ENCODE results near the gene GUK1.

The GUK1 gene

GRCh38 chr1:228174482-228175315 lies 34.6 kb downstream of the GUK1 start:
- TF ChIP-seq ZFX (IDR thresholded peaks at IDR 0.05): peak; percentile 24; the same call in 1 of the 2 replicates
- TF ChIP-seq CTCF (conservative IDR thresholded peaks at IDR 0.05): no peak
- H3K27ac ChIP-seq: peak overlapping the region; percentile 67

GRCh38 chr1:228175316-228176023 lies 35.4 kb downstream of the GUK1 start:
- TF ChIP-seq CTCF (conservative IDR thresholded peaks at IDR 0.05) (no peak), ZFX (IDR thresholded peaks at IDR 0.05) (no peak)
- peak overlapping the region; percentile 67; the same call in 1 of the 2 replicates for H3K27ac ChIP-seq

- TF ChIP-seq CTCF (conservative IDR thresholded peaks at IDR 0.05): no peak
- no peak for TF ChIP-seq ZFX (IDR thresholded peaks at IDR 0.05)
- H3K27ac ChIP-seq: no peak overlapping the region
Observed at GRCh38 chr1:228176024-228176395, 35.9 kb downstream of the GUK1 start.

- TF ChIP-seq CTCF (conservative IDR thresholded peaks at IDR 0.05) (no peak), ZFX (IDR thresholded peaks at IDR 0.05) (no peak)
- H3K27ac ChIP-seq: no peak overlapping the region
Observed at GRCh38 chr1:228176461-228177182, 36.5 kb downstream of the GUK1 start.

- no peak overlapping the region for H3K27ac ChIP-seq
- TF ChIP-seq ZFX (IDR thresholded peaks at IDR 0.05) (no peak), CTCF (conservative IDR thresholded peaks at IDR 0.05) (no peak)
Observed at GRCh38 chr1:228177183-228177475, 37.0 kb downstream of the GUK1 start.

GRCh38 chr1:228177721-228178710 lies 37.9 kb downstream of the GUK1 start:
- TF ChIP-seq CTCF (conservative IDR thresholded peaks at IDR 0.05) (no peak), ZFX (IDR thresholded peaks at IDR 0.05) (no peak)
- H3K27ac ChIP-seq: no peak overlapping the region
